GM23338 (cell line): ENCODE results near the gene SORCS2. TPM values are rescaled to one million over a fixed set of nuclear protein-coding genes. Genes with fewer than 3 reads are reported as not detected.

Experiments
- ATAC-seq: fragments of 200-7000 bp; cut with Tn5 transposase; 3 replicates; pipeline ENCODE4 v1.9.1; 2020
- DNase-seq: peaks from one replicate; pipeline ENCODE4 v3.0.0-alpha.2; 2015; ENCODE audit warnings: low spot score
- H2AFZ ChIP-seq: fragments of 200-600 bp; sonication (generic); 2 replicates; pipeline ENCODE4 v1.8.0; 2016; ENCODE audit warnings: antibody characterized with exemption, mild to moderate bottlenecking, moderate library complexity
- H3F3A ChIP-seq: fragments of 200-600 bp; sonication (generic); replicated peaks from 2 replicates; pipeline ENCODE4 v1.8.0; 2017; ENCODE audit warnings: antibody characterized with exemption, mixed run types, low read depth
- H3K27ac ChIP-seq: fragments of 200-600 bp; sonication (generic); 2 replicates; pipeline ENCODE4 v1.6.1; 2016; ENCODE audit warnings: low read depth
- H3K27me3 ChIP-seq: fragments of 200-600 bp; sonication (generic); 2 replicates; pipeline ENCODE4 v1.8.0; 2016; ENCODE audit warnings: mild to moderate bottlenecking, mixed run types, moderate library complexity; ENCODE audit not compliant: insufficient read depth
- H3K36me3 ChIP-seq: fragments of 200-600 bp; sonication (generic); 2 replicates; pipeline ENCODE4 v1.8.0; 2016; ENCODE audit warnings: mild to moderate bottlenecking; ENCODE audit not compliant: insufficient read depth
- H3K4me1 ChIP-seq: fragments of 200-600 bp; sonication (generic); 2 replicates; pipeline ENCODE4 v1.8.0; 2016; ENCODE audit warnings: mild to moderate bottlenecking, moderate library complexity; ENCODE audit not compliant: insufficient read depth
- H3K4me2 ChIP-seq: fragments of 200-600 bp; sonication (generic); 2 replicates; pipeline ENCODE4 v1.7.1; 2017; ENCODE audit warnings: mixed run types
- H3K4me3 ChIP-seq: fragments of 200-600 bp; sonication (generic); 2 replicates; pipeline ENCODE4 v1.6.1; 2016; ENCODE audit warnings: mixed run types
- H3K79me2 ChIP-seq: fragments of 200-600 bp; sonication (generic); replicated peaks from 2 replicates; pipeline ENCODE4 v1.8.0; 2017; ENCODE audit warnings: mild to moderate bottlenecking; ENCODE audit not compliant: insufficient read depth
- H3K9me2 ChIP-seq: fragments of 200-600 bp; sonication (generic); 2 replicates; pipeline ENCODE4 v1.8.0; 2017; ENCODE audit not compliant: insufficient read depth
- H4K20me1 ChIP-seq: fragments of 200-600 bp; sonication (generic); replicated peaks from 2 replicates; pipeline ENCODE4 v1.8.0; 2017; ENCODE audit warnings: mild to moderate bottlenecking; ENCODE audit not compliant: insufficient read depth
- H3K27ac Mint-ChIP-seq: 2 replicates; pipeline ENCODE4 v1.8.0; 2020; ENCODE audit warnings: inconsistent platforms, mild to moderate bottlenecking, moderate library complexity, mixed read lengths
- H3K27me3 Mint-ChIP-seq: 3 replicates; pipeline ENCODE4 v1.8.0; 2022; ENCODE audit warnings: low read depth, mild to moderate bottlenecking, moderate library complexity, mixed read lengths, inconsistent platforms; ENCODE audit not compliant: insufficient read depth, poor library complexity
- H3K36me3 Mint-ChIP-seq: 3 replicates; pipeline ENCODE4 v1.8.0; 2021; ENCODE audit warnings: low read depth, mild to moderate bottlenecking, inconsistent platforms, moderate library complexity, mixed read lengths
- H3K4me1 Mint-ChIP-seq: 3 replicates; pipeline ENCODE4 v1.8.0; 2020; ENCODE audit warnings: mild to moderate bottlenecking, inconsistent platforms, mixed read lengths
- H3K4me3 Mint-ChIP-seq: 3 replicates; pipeline ENCODE4 v1.8.0; 2021; ENCODE audit warnings: moderate library complexity, mild to moderate bottlenecking, inconsistent platforms, mixed read lengths
- H3K9me3 Mint-ChIP-seq: 3 replicates; pipeline ENCODE4 v1.8.0; 2020; ENCODE audit warnings: moderate library complexity, mild to moderate bottlenecking, inconsistent platforms, mixed read lengths
- CREB1 ChIP-seq: fragments of 250-450 bp; sonication (Bioruptor Pico); IDR thresholded peaks from 2 replicates; pipeline ENCODE4 v1.5.0; 2020; ENCODE audit warnings: low read depth, mild to moderate bottlenecking, moderate library complexity
- CTCF ChIP-seq, 2 experiments: fragments of 200-600 bp in 1 of 2; sonication (generic) in 1 of 2; conservative IDR thresholded peaks; 2 replicates each; pipeline versions ENCODE4 v1.5.1 to v1.6.1; 2016 to 2017; ENCODE audit warnings: antibody characterized with exemption in 2 of 2, low read depth in 2 of 2, mild to moderate bottlenecking in 2 of 2, moderate library complexity in 1 of 2
- ETS1 ChIP-seq: IDR thresholded peaks from 2 replicates; pipeline ENCODE4 v1.6.1; 2016; ENCODE audit warnings: antibody characterized with exemption
- EZH2 ChIP-seq: fragments of 200-600 bp; sonication (generic); IDR thresholded peaks from one replicate; pipeline ENCODE4 v1.8.0; 2017; ENCODE audit warnings: antibody characterized with exemption, mild to moderate bottlenecking, low read depth; ENCODE audit not compliant: unreplicated experiment
- EZH2phosphoT487 ChIP-seq: fragments of 200-600 bp; sonication (generic); IDR thresholded peaks from one replicate; pipeline ENCODE4 v1.8.1; 2018; ENCODE audit warnings: antibody characterized with exemption; ENCODE audit not compliant: unreplicated experiment
- JUNB ChIP-seq: IDR thresholded peaks from one replicate; pipeline ENCODE4 v1.6.1; 2016; ENCODE audit warnings: antibody characterized with exemption; ENCODE audit not compliant: unreplicated experiment
- NANOG ChIP-seq: IDR thresholded peaks from 2 replicates; pipeline ENCODE4 v1.6.1; 2016; ENCODE audit warnings: antibody characterized with exemption, borderline replicate concordance
- POLR2AphosphoS5 ChIP-seq: IDR thresholded peaks from 2 replicates; pipeline ENCODE4 v1.6.1; 2016; ENCODE audit warnings: antibody characterized with exemption, low read depth
- REST ChIP-seq: IDR thresholded peaks from one replicate; pipeline ENCODE4 v1.6.1; 2018; ENCODE audit warnings: antibody characterized with exemption; ENCODE audit not compliant: unreplicated experiment
- STAT1 ChIP-seq: IDR thresholded peaks from one replicate; pipeline ENCODE4 v1.6.1; 2016; ENCODE audit warnings: antibody characterized with exemption; ENCODE audit not compliant: unreplicated experiment
- ZNF114 ChIP-seq: fragments of 250-450 bp; sonication (Bioruptor Pico); IDR thresholded peaks from 2 replicates; pipeline ENCODE4 v1.5.0; 2020; ENCODE audit warnings: mild to moderate bottlenecking, moderate library complexity
- ZNF331 ChIP-seq: fragments of 250-450 bp; sonication (Bioruptor Pico); IDR thresholded peaks from 2 replicates; pipeline ENCODE4 v1.5.0; 2020; ENCODE audit warnings: low read depth, mild to moderate bottlenecking, moderate library complexity
- ZNF462 ChIP-seq: fragments of 250-450 bp; sonication (Bioruptor Pico); IDR thresholded peaks from 2 replicates; pipeline ENCODE4 v1.5.0; 2020; ENCODE audit warnings: mild to moderate bottlenecking, moderate library complexity
- polyA plus RNA-seq: library from polyadenylated mRNA; unstranded; fragments of >200 nt; fragmentation: Nextera tagmentation; extraction: Ambion mirVana; gene quantifications from 2 replicates; pipeline ENCODE4 v1.2.1, GENCODE V29; 2016
- total RNA-seq: library from RNA; depleted of rRNA; stranded (reverse); fragments of >200 nt; shearing (Covaris generic); gene quantifications from 2 replicates; pipeline ENCODE4 v1.2.3, GENCODE V29; 2014

Gene SORCS2
- total and polyA plus RNA-seq, 2 experiments from 2014 or later, result 0.47 to 2.4 TPM

- DNase-seq (no peak), ATAC-seq (no peak)
- Histone ChIP-seq H3F3A (no peaks in the 10 kb centered on the region), H3K36me3 (no peaks in the 10 kb centered on the region), H3K79me2 (no peaks in the 10 kb centered on the region), H3K4me3 (no peak overlapping the region), H3K4me2 (no peak overlapping the region), H3K4me1 (no peaks in the 10 kb centered on the region), H2AFZ (no peak overlapping the region), H3K27me3 (no peaks in the 10 kb centered on the region), H3K9me2 (no peaks in the 10 kb centered on the region), H4K20me1 (no peaks in the 10 kb centered on the region), H3K27ac (no peak overlapping the region)
- no peaks in the 10 kb centered on the region for H3K36me3 Mint-ChIP-seq
- H3K4me3 Mint-ChIP-seq, result no peak overlapping the region
- TF ChIP-seq CTCF (conservative IDR thresholded peaks at IDR 0.05; ENCODE audit: low read depth in 2 of 2) (no peak), ZNF331 (CRISPR knock-in tag) (no peak), ZNF114 (CRISPR knock-in tag) (no peak), EZH2phosphoT487 (no peak), REST (no peak), STAT1 (no peak), JUNB (no peak), ETS1 (no peak), POLR2AphosphoS5 (no peak), NANOG (no peak), CREB1 (no peak), EZH2 (no peak), ZNF462 (CRISPR knock-in tag) (no peak)
- peaks cover 3% of the 10 kb centered on the region for H3K4me1 Mint-ChIP-seq
- H3K9me3 Mint-ChIP-seq, result no peaks in the 10 kb centered on the region
- peaks cover 14% of the 10 kb centered on the region for H3K27me3 Mint-ChIP-seq
- H3K27ac Mint-ChIP-seq, result no peak overlapping the region
Observed at GRCh38 chr4:7293703-7294102, 101.4 kb downstream of the SORCS2 start.
